ENCODE measurements around the gene PRM3.

The PRM3 gene

DNA sequence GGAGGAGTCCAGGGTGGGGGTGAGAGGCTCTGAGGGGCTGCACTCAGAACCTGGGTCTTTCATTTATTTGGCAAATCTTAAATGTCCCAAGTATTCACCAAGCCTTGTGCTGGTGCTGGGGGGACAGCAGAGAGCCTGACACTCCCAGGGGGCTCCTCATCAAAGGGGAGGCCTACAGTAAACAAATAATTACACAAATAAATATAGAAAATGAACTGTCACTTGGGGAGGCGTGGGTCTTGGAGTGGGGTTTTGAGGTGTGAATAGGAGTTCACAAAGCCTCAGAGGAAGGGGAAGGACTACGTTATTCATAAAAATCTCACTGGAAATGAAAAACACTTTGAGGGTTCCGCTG, 22.9 kb upstream of the PRM3 start:
- TF ChIP-seq, protein P1, sequence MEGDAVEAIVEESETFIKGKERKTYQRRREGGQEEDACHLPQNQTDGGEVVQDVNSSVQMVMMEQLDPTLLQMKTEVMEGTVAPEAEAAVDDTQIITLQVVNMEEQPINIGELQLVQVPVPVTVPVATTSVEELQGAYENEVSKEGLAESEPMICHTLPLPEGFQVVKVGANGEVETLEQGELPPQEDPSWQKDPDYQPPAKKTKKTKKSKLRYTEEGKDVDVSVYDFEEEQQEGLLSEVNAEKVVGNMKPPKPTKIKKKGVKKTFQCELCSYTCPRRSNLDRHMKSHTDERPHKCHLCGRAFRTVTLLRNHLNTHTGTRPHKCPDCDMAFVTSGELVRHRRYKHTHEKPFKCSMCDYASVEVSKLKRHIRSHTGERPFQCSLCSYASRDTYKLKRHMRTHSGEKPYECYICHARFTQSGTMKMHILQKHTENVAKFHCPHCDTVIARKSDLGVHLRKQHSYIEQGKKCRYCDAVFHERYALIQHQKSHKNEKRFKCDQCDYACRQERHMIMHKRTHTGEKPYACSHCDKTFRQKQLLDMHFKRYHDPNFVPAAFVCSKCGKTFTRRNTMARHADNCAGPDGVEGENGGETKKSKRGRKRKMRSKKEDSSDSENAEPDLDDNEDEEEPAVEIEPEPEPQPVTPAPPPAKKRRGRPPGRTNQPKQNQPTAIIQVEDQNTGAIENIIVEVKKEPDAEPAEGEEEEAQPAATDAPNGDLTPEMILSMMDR (IDR thresholded peaks at IDR 0.05): no peak

DNA sequence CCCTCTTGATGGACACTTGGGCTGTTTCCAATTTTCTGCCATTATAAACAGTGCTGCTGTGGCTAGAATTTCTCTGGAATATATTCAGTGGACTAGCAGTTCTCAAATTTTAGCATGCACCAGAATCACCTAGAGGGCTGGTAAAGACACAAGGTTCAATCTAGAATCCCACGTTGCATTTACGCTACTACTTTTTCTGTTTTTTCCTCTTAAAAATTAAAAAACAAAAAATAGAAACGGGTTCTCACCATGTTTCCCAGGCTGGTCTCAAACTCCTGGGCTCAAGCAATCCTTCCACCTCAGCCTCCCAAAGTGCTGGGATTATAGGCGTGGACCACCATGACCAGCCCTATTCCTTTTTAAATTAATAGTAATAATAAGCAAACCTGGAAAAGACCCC, 22.2 kb upstream of the PRM3 start:
- TF ChIP-seq, protein P1 (IDR thresholded peaks at IDR 0.05): no peak

DNA sequence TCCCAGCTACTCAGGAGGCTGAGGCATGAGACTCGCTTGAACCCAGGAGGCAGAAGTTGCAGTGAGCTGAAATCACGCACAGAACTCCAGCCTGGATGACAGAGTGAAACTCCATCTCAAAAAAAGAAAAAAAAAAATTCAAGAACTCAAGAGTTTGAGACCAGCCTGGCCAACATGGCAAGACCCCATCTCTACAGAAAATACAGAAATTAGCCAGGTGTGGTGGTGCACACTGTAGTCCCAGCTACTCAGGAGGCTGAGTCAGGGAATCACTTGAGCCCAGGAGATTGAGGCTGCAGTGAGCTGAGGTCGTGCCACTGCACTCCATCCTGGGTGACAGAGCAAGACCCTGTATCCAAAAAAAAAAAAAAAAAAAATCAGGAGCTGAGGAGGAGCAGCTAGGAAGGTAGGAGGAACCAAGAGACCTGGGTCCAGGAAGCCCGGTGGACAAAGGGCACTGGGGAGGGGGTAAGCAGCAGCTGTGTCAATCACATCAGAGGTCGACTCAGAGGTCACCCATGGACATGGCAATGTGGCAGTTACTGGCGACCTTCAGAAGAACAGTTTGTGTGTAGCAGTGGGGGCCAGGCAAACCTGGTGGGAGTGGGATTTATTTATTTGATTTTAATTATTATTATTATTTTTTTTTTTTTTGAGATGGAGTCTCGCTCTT, 18.8 kb upstream of the PRM3 start:
- TF ChIP-seq, protein P1 (IDR thresholded peaks at IDR 0.05): no peak

DNA sequence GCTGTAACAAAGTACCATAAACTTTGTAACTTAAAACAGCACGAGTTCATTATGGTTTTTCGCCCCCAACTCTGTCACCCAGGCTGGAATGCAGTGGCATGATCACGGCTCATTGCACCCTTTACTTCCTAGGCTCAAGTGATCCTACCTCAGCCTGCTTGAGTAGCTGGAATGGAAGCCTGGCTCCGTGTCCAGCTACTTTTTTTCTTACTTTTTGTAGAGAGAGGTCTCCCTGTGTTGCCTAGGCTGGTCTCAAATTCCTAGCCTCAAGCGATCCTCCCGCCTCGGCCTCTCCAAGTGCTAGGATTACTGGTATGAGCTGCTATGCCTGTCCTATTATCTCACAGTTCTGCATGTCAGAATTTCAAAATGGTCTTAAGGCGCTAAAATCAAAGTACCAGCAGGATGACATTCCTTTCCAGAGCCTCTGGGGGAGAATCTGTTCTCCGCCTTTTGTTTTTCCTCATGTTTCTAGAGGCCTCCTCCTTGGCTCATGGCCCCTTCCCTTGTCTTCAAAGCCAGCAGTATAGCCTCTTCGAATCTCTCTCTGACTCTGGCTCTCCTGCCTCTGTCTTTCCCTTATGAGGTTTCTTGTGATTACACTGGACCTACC, 17.8 kb upstream of the PRM3 start:
- TF ChIP-seq, protein P1 (IDR thresholded peaks at IDR 0.05): no peak

- TF ChIP-seq, protein P1 (IDR thresholded peaks at IDR 0.05): no peak
Observed at GRCh38 chr16:11290102-11290893, 16.9 kb upstream of the PRM3 start.

DNA sequence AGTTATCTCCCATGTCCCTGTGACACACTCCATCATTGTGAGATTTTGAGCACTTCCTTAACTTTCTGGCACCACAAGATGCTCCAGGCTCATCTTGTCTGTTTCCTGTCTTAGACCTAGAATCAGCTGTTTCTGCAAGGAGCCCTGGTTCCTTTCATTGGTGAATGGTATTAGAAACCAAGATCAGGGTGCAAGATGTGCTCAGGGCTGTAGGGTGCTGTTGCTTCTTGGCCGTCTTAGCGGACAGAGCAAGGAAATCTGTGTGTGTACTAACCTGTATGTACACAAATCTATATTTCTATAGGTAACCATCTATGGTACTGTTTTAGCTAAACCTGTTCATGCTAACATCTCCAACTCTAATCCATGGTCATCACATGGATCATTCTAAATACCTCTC, 15.8 kb upstream of the PRM3 start:
- TF ChIP-seq, protein P1 (IDR thresholded peaks at IDR 0.05): no peak

DNA sequence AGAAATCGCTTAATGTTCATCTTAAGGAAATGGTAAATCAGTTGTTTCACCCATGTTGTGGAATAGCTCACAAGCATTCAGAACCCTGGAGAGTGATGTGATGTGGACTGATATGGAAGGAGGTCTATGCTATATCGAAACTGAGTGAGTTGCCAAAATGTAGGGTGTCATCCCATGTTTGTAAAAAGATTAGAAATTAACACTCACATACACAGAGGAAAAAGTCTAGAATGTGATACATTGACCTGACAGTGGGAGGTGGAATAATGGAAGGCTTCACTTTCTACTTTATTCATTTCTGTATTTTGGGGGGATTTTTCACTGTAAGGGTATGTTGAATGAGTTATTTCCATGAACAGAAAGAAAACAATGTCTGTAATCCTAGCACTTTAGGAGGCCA, 12.4 kb upstream of the PRM3 start:
- TF ChIP-seq, protein P1 (IDR thresholded peaks at IDR 0.05): no peak
